ENCODE results near the gene GNB1. TPM values are rescaled to one million over a fixed set of nuclear protein-coding genes. Genes with fewer than 3 reads are reported as not detected.

GNB1 gene
- total and polyA plus RNA-seq, 9 of the 15 experiments (the other 6 are each of a cell fraction or from before 2014, with no cell fraction given): 34.3 to 388 (median 114) TPM

GRCh38 chr1:1758059-1758621, 132.7 kb downstream of the GNB1 start (continued):
- TF ChIP-seq HDAC3 (IDR thresholded peaks at IDR 0.05; ENCODE audit: borderline replicate concordance, partially characterized antibody) (no peak), DPF2 (IDR thresholded peaks at IDR 0.05) (no peak), TCF15 (CRISPR knock-in tag; IDR thresholded peaks at IDR 0.05) (peak; percentile 24; the same call in 1 of the 2 replicates), BCLAF1 (IDR thresholded peaks at IDR 0.05; ENCODE audit: borderline replicate concordance in 1 of 2, control insufficient read depth in 1 of 2, low read depth in 2 of 2, low read length in 1 of 2) (no peak), ZNF282 (CRISPR knock-in tag; IDR thresholded peaks at IDR 0.05) (no peak), CLOCK (CRISPR knock-in tag; IDR thresholded peaks at IDR 0.05; ENCODE audit: borderline replicate concordance) (no peak), THRAP3 (IDR thresholded peaks at IDR 0.05; ENCODE audit: borderline replicate concordance) (peak; percentile 68; the same call in 1 of the 2 replicates)
